Lower lobe of right lung (tissue), 2 donors: ENCODE data around the gene DNAAF5. TPM values are rescaled to one million over a fixed set of nuclear protein-coding genes. Genes with fewer than 3 reads are reported as not detected.

ENCODE experiments used
- ATAC-seq, 2 donors: fragments of 200-7000 bp; cut with Tn5 transposase; one replicate each; pipeline ENCODE4 v1.9.1; 2020 to 2022; ENCODE audit warnings: mild to moderate bottlenecking in 2 of 2, moderate library complexity in 2 of 2
- DNase-seq: peaks from one replicate; pipeline ENCODE4 v3.0.0-alpha.2; 2020
- H3K27ac ChIP-seq: fragments of 200-600 bp; one replicate; pipeline ENCODE4 v1.8.0; 2022
- H3K27me3 ChIP-seq: fragments of 200-600 bp; one replicate; pipeline ENCODE4 v1.8.0; 2022; ENCODE audit warnings: low read depth
- H3K36me3 ChIP-seq: fragments of 200-600 bp; one replicate; pipeline ENCODE4 v1.8.0; 2022; ENCODE audit warnings: mild to moderate bottlenecking
- H3K4me1 ChIP-seq: fragments of 200-600 bp; one replicate; pipeline ENCODE4 v1.8.0; 2022
- H3K4me3 ChIP-seq: fragments of 200-600 bp; one replicate; pipeline ENCODE4 v1.8.0; 2022; ENCODE audit warnings: mild to moderate bottlenecking
- H3K9me3 ChIP-seq: fragments of 200-600 bp; one replicate; pipeline ENCODE4 v1.8.0; 2022
- intact Hi-C: fragments of 100-400 bp; cut with DNase I; formaldehyde crosslinking; loops from one replicate; pipeline ENCODE4 v1.11.0; 2022
- total RNA-seq: library from RNA; stranded (reverse); fragmentation: NEBNext Ultra II Directional; extraction: Animal tissue kit (Norgen Biotek cat#: 25700); gene quantifications from one replicate; pipeline ENCODE4 v1.2.1, GENCODE V29; 2021
- TF ChIP-seq, protein P1 (sequence below): fragments of 200-600 bp; IDR thresholded peaks from one replicate; pipeline ENCODE4 v1.8.0; 2022; ENCODE audit warnings: antibody characterized with exemption, mild to moderate bottlenecking
- donor health status: DM: no; HTN: yes; CAD: no; lungs with severe emphysema.

The DNAAF5 gene
- total RNA-seq, 1 donor from 2014 or later, result 22.4 TPM

DNA sequence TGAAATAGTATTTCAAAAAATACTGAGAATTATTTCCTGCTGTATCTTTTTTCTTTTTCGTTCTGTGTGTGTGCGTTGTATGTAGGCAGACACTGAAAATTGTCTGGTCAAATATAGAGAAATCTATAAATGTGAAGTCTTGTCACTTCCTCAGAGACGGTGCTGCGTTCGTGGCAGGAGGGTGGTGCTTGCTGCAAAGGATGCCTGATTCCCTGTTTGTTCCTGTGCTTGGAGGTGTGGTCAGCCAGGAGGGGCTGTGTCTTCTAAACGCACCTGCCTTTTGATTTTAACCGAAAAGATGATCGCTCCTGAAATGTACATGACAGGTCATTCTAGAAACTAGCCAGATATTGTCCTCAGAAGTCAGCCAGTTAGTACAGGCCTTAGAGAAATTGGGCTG is 33.1 kb downstream of the DNAAF5 start:
- intact Hi-C loops, result no loop called here
- ATAC-seq (no peak), DNase-seq (peak; percentile 4)
- H3K9me3 ChIP-seq, result no peaks in the 10 kb centered on the region
- H3K36me3 ChIP-seq, result peaks cover 77% of the 10 kb centered on the region
- H3K27me3 ChIP-seq, result no peaks in the 10 kb centered on the region
- no peak overlapping the region for H3K27ac ChIP-seq
- no peak overlapping the region for H3K4me3 ChIP-seq
- TF ChIP-seq, protein P1, sequence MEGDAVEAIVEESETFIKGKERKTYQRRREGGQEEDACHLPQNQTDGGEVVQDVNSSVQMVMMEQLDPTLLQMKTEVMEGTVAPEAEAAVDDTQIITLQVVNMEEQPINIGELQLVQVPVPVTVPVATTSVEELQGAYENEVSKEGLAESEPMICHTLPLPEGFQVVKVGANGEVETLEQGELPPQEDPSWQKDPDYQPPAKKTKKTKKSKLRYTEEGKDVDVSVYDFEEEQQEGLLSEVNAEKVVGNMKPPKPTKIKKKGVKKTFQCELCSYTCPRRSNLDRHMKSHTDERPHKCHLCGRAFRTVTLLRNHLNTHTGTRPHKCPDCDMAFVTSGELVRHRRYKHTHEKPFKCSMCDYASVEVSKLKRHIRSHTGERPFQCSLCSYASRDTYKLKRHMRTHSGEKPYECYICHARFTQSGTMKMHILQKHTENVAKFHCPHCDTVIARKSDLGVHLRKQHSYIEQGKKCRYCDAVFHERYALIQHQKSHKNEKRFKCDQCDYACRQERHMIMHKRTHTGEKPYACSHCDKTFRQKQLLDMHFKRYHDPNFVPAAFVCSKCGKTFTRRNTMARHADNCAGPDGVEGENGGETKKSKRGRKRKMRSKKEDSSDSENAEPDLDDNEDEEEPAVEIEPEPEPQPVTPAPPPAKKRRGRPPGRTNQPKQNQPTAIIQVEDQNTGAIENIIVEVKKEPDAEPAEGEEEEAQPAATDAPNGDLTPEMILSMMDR, result no peak
- no peaks in the 10 kb centered on the region for H3K4me1 ChIP-seq

DNA sequence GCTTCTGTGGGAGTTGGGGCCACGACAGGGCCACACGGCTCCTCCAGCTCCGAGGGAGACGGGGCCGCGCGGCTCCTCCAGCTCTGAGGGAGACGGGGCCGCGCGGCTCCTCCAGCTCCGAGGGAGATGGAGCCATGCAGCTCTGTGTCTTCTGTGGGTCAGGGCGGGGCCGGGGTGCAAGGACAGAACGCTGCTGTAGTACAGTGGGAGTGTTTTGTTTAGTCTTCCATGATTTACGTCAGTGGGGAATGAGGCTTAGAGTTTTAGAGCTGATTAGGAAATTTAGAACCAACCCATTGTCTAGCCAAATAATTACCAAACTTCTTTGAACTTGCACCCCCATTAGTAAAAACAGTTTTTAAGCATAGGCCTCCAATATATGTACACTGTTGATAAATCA is 33.5 kb downstream of the DNAAF5 start:
- intact Hi-C loops, result no loop called here
- H3K27me3 ChIP-seq, result no peaks in the 10 kb centered on the region
- no peak for ATAC-seq
- peak; percentile 23 for DNase-seq
- H3K27ac ChIP-seq, result no peak overlapping the region
- TF ChIP-seq, protein P1, result no peak
- H3K36me3 ChIP-seq, result peaks cover 77% of the 10 kb centered on the region
- H3K9me3 ChIP-seq, result no peaks in the 10 kb centered on the region
- no peak overlapping the region for H3K4me3 ChIP-seq
- no peaks in the 10 kb centered on the region for H3K4me1 ChIP-seq

DNA sequence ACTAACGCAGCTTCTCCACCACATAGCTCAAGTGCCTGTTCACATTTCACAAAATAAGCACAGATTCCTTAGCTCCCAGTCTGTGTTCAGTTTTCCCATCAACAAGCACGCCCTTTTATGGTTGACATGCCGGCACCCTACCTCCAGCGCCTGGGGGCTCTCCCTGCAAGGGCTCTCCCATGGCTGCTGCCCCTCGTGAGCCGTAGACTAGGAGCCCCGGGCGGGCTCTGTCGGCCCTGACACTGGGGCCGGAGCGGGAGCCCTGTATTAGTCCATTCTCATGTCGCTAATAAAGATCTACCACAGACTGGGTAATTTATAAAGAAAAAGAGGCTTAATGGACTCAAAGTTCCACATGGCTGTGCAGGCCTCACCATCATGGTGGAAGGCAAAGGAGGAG is 34.6 kb downstream of the DNAAF5 start:
- no peak overlapping the region for H3K27ac ChIP-seq
- no peaks in the 10 kb centered on the region for H3K27me3 ChIP-seq
- intact Hi-C loops, result no loop called here
- no peaks in the 10 kb centered on the region for H3K4me1 ChIP-seq
- peaks cover 81% of the 10 kb centered on the region for H3K36me3 ChIP-seq
- TF ChIP-seq, protein P1, result no peak
- H3K9me3 ChIP-seq, result no peaks in the 10 kb centered on the region
- no peak for ATAC-seq
- peak; percentile 34 for DNase-seq
- H3K4me3 ChIP-seq, result no peak overlapping the region

DNA sequence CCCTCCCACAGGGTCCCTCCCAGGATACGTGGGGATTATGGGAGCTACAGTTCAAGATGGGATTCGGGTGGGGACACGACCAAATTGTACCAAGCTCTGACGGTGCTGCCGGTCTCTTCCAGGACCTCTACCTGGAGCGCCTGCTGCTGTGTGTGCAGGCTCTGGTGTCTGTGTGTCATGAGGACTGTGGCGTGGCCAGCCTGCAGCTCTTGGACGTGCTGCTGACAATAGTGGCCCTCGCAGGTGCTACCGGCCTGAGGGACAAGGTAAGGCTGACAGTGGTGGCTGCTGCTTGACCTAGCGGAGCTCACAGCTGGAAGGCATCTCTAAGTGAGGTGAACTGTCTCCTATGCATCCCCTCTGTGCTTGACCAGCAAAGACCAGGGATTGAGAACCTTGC is 35.1 kb downstream of the DNAAF5 start:
- no peaks in the 10 kb centered on the region for H3K27me3 ChIP-seq
- no peaks in the 10 kb centered on the region for H3K4me1 ChIP-seq
- intact Hi-C loops, result no loop called here
- no peaks in the 10 kb centered on the region for H3K9me3 ChIP-seq
- H3K36me3 ChIP-seq, result peaks cover 82% of the 10 kb centered on the region
- H3K4me3 ChIP-seq, result no peak overlapping the region
- DNase-seq (no peak), ATAC-seq (no peak)
- H3K27ac ChIP-seq, result no peak overlapping the region
- TF ChIP-seq, protein P1, result no peak

DNA sequence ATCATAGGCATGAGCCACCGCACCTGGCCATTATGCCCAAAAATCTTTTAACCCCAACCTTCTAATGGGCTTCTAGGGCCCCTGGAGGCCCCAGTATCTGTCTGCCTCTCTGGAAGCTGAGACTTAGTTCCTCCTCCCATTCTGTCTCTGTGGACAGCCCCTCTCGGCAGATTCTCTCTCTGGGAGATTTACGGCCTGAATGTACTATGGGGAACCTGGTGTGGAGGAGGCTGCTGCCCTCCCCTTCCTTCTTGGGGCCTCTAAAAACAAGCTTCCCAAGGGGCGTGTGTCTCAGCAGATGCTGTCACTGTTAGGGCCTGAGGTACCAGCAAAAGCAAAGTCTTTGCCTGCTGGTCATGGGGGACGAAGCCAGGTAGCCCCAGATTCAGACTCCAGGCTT is 36.4 kb downstream of the DNAAF5 start:
- peaks cover 71% of the 10 kb centered on the region for H3K36me3 ChIP-seq
- intact Hi-C loops, result no loop called here

More for the DNA sequence above, 36.4 kb downstream of the DNAAF5 start:
- ATAC-seq (no peak), DNase-seq (no peak)
- TF ChIP-seq, protein P1, result no peak
- Histone ChIP-seq H3K4me1 (no peaks in the 10 kb centered on the region), H3K27me3 (no peaks in the 10 kb centered on the region), H3K27ac (no peak overlapping the region), H3K9me3 (no peaks in the 10 kb centered on the region), H3K4me3 (no peak overlapping the region)
